ENCODE measurements around the gene UBE2S. TPM values are rescaled to one million over a fixed set of nuclear protein-coding genes. Genes with fewer than 3 reads are reported as not detected.
"Not testable (repeated sequence)": the region's sequence is repeated elsewhere in the genome, so short reads cannot be mapped to it uniquely, and the experiment has no call there.

Gene UBE2S
- total and polyA plus RNA-seq, 2 donors (not counting 1 experiment from before 2014, with no cell fraction given): 20.6 to 72.7 TPM

DNA sequence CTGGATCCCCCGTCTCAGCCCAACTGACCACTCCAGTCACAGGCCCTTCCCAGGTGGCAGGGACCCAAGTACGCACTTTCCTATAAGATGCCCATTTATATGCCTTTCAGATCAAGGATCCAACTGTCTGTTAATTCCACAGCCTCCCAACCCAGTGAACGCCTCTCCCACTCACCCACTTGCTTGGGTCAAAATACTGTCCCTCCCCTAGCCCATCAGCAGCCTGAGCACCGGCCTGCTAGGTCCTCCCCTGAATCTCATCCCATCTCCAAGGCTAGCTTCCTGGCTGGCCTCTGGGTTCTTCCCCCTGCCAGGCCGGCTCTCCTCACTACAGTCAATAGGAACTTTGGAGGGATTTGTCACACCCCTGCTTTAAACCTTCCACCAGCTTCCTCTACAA is 1.9 kb downstream of the UBE2S start:
- ChIA-PET POLR2A (interaction anchor here (0.6 to 0.7 kb wide), 2 partner anchors 67 to 71 kb away, joined by 3 read pairs; partner anchors contain the start of genes KMT5C and ZNF628), CTCF (interaction anchor here (0.5 to 0.7 kb wide), 2 partner anchors 10 to 304 kb away, joined by 3 read pairs; no protein-coding TSS in a partner anchor)
- Mint-ChIP-seq H3K27me3 (no peaks in the 10 kb centered on the region), H3K4me1 (peaks cover 32% of the 10 kb centered on the region), H3K4me3 (peak overlapping the region; percentile 98), H3K9me3 (ENCODE audit: insufficient read depth) (peaks cover 5% of the 10 kb centered on the region), H3K27ac (peak overlapping the region; percentile 7)
- H3K36me3 ChIP-seq (replicated peaks in 1 of 2; ENCODE audit: control extremely low read depth in 1 of 2, control insufficient read depth in 1 of 2, extremely low read depth in 1 of 2, insufficient read depth in 2 of 2, low read length in 1 of 2): peaks cover 0 to 46% of the 10 kb centered on the region in 2 experiments
- no peak for ATAC-seq (ENCODE audit: low read depth)
- DNase-seq: no peak
- H3K9me3 ChIP-seq (ENCODE audit: control extremely low read depth in 1 of 3, control insufficient read depth in 2 of 3, insufficient read depth in 1 of 3, low read length in 2 of 3): peaks cover 0 to 20% (median 3%) of the 10 kb centered on the region in 3 donors
- H3K4me3 ChIP-seq (ENCODE audit: control extremely low read depth in 1 of 5, extremely low read depth in 1 of 5, insufficient read depth in 1 of 5, low read depth in 2 of 5, low read length in 4 of 5): no peak overlapping the region
- no peak overlapping the region for H3K27ac ChIP-seq (ENCODE audit: low read length in 2 of 2)
- TF ChIP-seq EZH2 (IDR thresholded peaks at IDR 0.05; ENCODE audit: borderline replicate concordance, insufficient read depth, low read depth, low read length, poor library complexity, severe bottlenecking): no peak
- TF ChIP-seq, protein P1, sequence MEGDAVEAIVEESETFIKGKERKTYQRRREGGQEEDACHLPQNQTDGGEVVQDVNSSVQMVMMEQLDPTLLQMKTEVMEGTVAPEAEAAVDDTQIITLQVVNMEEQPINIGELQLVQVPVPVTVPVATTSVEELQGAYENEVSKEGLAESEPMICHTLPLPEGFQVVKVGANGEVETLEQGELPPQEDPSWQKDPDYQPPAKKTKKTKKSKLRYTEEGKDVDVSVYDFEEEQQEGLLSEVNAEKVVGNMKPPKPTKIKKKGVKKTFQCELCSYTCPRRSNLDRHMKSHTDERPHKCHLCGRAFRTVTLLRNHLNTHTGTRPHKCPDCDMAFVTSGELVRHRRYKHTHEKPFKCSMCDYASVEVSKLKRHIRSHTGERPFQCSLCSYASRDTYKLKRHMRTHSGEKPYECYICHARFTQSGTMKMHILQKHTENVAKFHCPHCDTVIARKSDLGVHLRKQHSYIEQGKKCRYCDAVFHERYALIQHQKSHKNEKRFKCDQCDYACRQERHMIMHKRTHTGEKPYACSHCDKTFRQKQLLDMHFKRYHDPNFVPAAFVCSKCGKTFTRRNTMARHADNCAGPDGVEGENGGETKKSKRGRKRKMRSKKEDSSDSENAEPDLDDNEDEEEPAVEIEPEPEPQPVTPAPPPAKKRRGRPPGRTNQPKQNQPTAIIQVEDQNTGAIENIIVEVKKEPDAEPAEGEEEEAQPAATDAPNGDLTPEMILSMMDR (IDR thresholded peaks at IDR 0.05): no peak
- 93% methylated on average over 5 of the region's 5 CpGs for WGBS (ENCODE audit: insufficient coverage)
- H3K27me3 ChIP-seq (replicated peaks in 1 of 4; ENCODE audit: control extremely low read depth in 1 of 4, control insufficient read depth in 3 of 4, insufficient read depth in 4 of 4, low read length in 3 of 4): no peaks in the 10 kb centered on the region
- no peak overlapping the region for H3K4me2 ChIP-seq (replicated peaks; ENCODE audit: low read depth, low read length, poor library complexity, severe bottlenecking)
- intact Hi-C loops (cut with micrococcal nuclease): loop anchor here (5.0 kb wide), 4 partner anchors 57 to 237 kb away; partner anchors contain the start of genes C19orf85, FIZ1, ISOC2 and ZNF580
- H4K20me1 ChIP-seq (ENCODE audit: control insufficient read depth, insufficient read depth, low read length, poor library complexity, severe bottlenecking): peaks cover 11% of the 10 kb centered on the region
- no peak overlapping the region for H3K9ac ChIP-seq (ENCODE audit: low read length)
- no peak overlapping the region for H2AFZ ChIP-seq (ENCODE audit: insufficient read depth, low read depth, low read length, poor library complexity, severe bottlenecking)
- H3K4me1 ChIP-seq (ENCODE audit: control insufficient read depth in 2 of 2, insufficient read depth in 2 of 2, low read length in 2 of 2): peaks cover 11 to 25% of the 10 kb centered on the region in 2 donors
- H3K79me2 ChIP-seq (ENCODE audit: control insufficient read depth, insufficient read depth, low read length): peaks cover 25% of the 10 kb centered on the region

DNA sequence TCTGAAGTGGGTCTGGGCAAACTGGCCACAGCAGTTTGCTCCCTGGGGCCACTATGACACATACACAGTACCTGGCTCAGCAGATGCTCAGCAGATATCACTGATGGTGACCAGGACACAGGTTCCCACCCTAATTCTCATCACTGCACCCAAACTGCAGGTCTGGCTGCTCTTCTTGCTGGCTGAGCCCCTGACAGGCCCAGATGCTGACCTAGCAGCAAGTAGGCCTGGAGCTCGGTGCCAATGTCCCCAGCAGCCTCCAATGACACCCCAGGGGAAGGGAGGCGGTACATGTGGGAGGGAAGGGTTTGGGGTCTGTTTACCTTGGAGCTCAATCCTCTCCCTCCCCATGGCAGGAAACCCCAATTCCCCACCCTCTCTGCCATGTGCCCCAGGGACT is 5.1 kb downstream of the UBE2S start:
- peaks cover 6 to 18% of the 10 kb centered on the region in 2 donors for H3K4me1 ChIP-seq (ENCODE audit: control insufficient read depth in 2 of 2, insufficient read depth in 2 of 2, low read length in 2 of 2)
- no peak overlapping the region for H3K4me3 ChIP-seq (ENCODE audit: control extremely low read depth in 1 of 5, extremely low read depth in 1 of 5, insufficient read depth in 1 of 5, low read depth in 2 of 5, low read length in 4 of 5)
- Mint-ChIP-seq H3K27ac (no peak overlapping the region), H3K27me3 (no peaks in the 10 kb centered on the region), H3K4me3 (no peak overlapping the region), H3K4me1 (peaks cover 20% of the 10 kb centered on the region), H3K9me3 (ENCODE audit: insufficient read depth) (no peaks in the 10 kb centered on the region)
- peaks cover 11% of the 10 kb centered on the region for H4K20me1 ChIP-seq (ENCODE audit: control insufficient read depth, insufficient read depth, low read length, poor library complexity, severe bottlenecking)
- intact Hi-C loops (cut with micrococcal nuclease): no loop called here
- no CpG with 5 or more reads among the region's 2 CpGs for WGBS (ENCODE audit: insufficient coverage)
- no peak overlapping the region for H2AFZ ChIP-seq (ENCODE audit: insufficient read depth, low read depth, low read length, poor library complexity, severe bottlenecking)
- H3K4me2 ChIP-seq (replicated peaks; ENCODE audit: low read depth, low read length, poor library complexity, severe bottlenecking): no peak overlapping the region
- no peaks in the 10 kb centered on the region for H3K9me3 ChIP-seq (ENCODE audit: control extremely low read depth in 1 of 3, control insufficient read depth in 2 of 3, insufficient read depth in 1 of 3, low read length in 2 of 3)
- H3K27me3 ChIP-seq (replicated peaks in 1 of 4; ENCODE audit: control extremely low read depth in 1 of 4, control insufficient read depth in 3 of 4, insufficient read depth in 4 of 4, low read length in 3 of 4): no peaks in the 10 kb centered on the region
- no peak overlapping the region for H3K9ac ChIP-seq (ENCODE audit: low read length)
- no peak for DNase-seq
- H3K27ac ChIP-seq (ENCODE audit: low read length in 2 of 2): no peak overlapping the region
- peaks cover 0 to 57% of the 10 kb centered on the region in 2 experiments for H3K36me3 ChIP-seq (replicated peaks in 1 of 2; ENCODE audit: control extremely low read depth in 1 of 2, control insufficient read depth in 1 of 2, extremely low read depth in 1 of 2, insufficient read depth in 2 of 2, low read length in 1 of 2)
- POLR2A ChIA-PET: interaction anchor here (0.6 kb wide), 1 partner anchor 75 kb away, joined by 3 read pairs; no protein-coding TSS in a partner anchor
- peaks cover 25% of the 10 kb centered on the region for H3K79me2 ChIP-seq (ENCODE audit: control insufficient read depth, insufficient read depth, low read length)
- TF ChIP-seq, protein P1 (IDR thresholded peaks at IDR 0.05): no peak
- no peak for TF ChIP-seq EZH2 (IDR thresholded peaks at IDR 0.05; ENCODE audit: borderline replicate concordance, insufficient read depth, low read depth, low read length, poor library complexity, severe bottlenecking)
- ATAC-seq (ENCODE audit: low read depth): no peak
- CTCF ChIA-PET: interaction anchor here (1.3 kb wide), 1 partner anchor 13 kb away, joined by 4 read pairs; no protein-coding TSS in a partner anchor

DNA sequence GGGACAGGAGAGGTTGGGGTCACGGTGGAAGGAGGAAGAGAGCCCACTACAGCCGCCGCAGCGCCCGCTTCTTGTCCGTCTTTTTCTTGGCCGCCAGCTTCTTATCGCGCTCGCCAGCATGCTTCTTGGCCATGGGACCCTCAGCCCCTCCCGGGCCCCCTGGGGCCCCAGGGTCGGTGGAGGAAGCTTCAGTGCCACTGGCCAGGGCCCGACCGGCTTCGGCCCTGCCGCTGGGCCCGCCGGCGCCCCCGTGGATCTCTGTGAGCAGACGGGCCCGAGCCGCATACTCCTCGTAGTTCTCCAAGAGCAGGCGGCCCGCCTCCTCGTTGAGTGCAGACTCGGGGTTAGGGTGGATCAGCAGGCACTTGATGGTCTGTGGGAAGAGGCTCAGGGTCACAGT is 6.2 kb downstream of the UBE2S start:
- H3K27ac ChIP-seq (ENCODE audit: low read length in 2 of 2); H3K27me3 ChIP-seq (replicated peaks in 1 of 4; ENCODE audit: control extremely low read depth in 1 of 4, control insufficient read depth in 3 of 4, insufficient read depth in 4 of 4, low read length in 3 of 4); H3K9ac ChIP-seq (ENCODE audit: low read length); CTCF ChIA-PET; H3K27me3 Mint-ChIP-seq; H3K4me3 ChIP-seq (ENCODE audit: control extremely low read depth in 1 of 5, extremely low read depth in 1 of 5, insufficient read depth in 1 of 5, low read depth in 2 of 5, low read length in 4 of 5); H3K9me3 Mint-ChIP-seq (ENCODE audit: insufficient read depth); ATAC-seq (ENCODE audit: low read depth); H3K27ac Mint-ChIP-seq; POLR2A ChIA-PET; intact Hi-C loops (cut with micrococcal nuclease); H2AFZ ChIP-seq (ENCODE audit: insufficient read depth, low read depth, low read length, poor library complexity, severe bottlenecking); H3K4me2 ChIP-seq (replicated peaks; ENCODE audit: low read depth, low read length, poor library complexity, severe bottlenecking); H3K9me3 ChIP-seq (ENCODE audit: control extremely low read depth in 1 of 3, control insufficient read depth in 2 of 3, insufficient read depth in 1 of 3, low read length in 2 of 3); H3K4me3 Mint-ChIP-seq; DNase-seq: not testable (repeated sequence)
- Histone ChIP-seq H4K20me1 (ENCODE audit: control insufficient read depth, insufficient read depth, low read length, poor library complexity, severe bottlenecking) (peaks cover 11% of the 10 kb centered on the region), H3K36me3 (replicated peaks in 1 of 2; ENCODE audit: control extremely low read depth in 1 of 2, control insufficient read depth in 1 of 2, extremely low read depth in 1 of 2, insufficient read depth in 2 of 2, low read length in 1 of 2) (peaks cover 0 to 54% of the 10 kb centered on the region in 2 experiments), H3K79me2 (ENCODE audit: control insufficient read depth, insufficient read depth, low read length) (peaks cover 16% of the 10 kb centered on the region), H3K4me1 (ENCODE audit: control insufficient read depth in 2 of 2, insufficient read depth in 2 of 2, low read length in 2 of 2) (peaks cover 1 to 10% of the 10 kb centered on the region in 2 donors)
- 92% methylated on average over 2 of the region's 28 CpGs for WGBS (ENCODE audit: insufficient coverage)
- H3K4me1 Mint-ChIP-seq: peaks cover 13% of the 10 kb centered on the region
